ENCODE results near the gene ZNF385A.

Gene ZNF385A

GRCh38 chr12:54413284-54414190 is 29.0 kb upstream of the ZNF385A start:
- TF ChIP-seq EZH2 (IDR thresholded peaks at IDR 0.05; ENCODE audit: borderline replicate concordance, low read depth, low read length, severe bottlenecking): no peak
- TF ChIP-seq CTCF (IDR thresholded peaks at IDR 0.05; ENCODE audit: borderline replicate concordance, extremely low read depth, low read length, poor library complexity, severe bottlenecking): no peak
- peaks cover 70% of the 10 kb centered on the region for H3K79me2 ChIP-seq (ENCODE audit: insufficient read depth, low read length)
- peak; percentile 94 for ATAC-seq (ENCODE audit: insufficient read depth, low read depth)
- H3K9me3 ChIP-seq (ENCODE audit: insufficient read depth, low read length, severe bottlenecking): no peaks in the 10 kb centered on the region
- peak; percentile 94 for DNase-seq
- H3K36me3 ChIP-seq (ENCODE audit: insufficient read depth, low read length): peaks cover 29% of the 10 kb centered on the region
- H3K9ac ChIP-seq (ENCODE audit: low read depth, low read length): peak overlapping the region; percentile 39
- H4K20me1 ChIP-seq (ENCODE audit: insufficient read depth, low read length): no peaks in the 10 kb centered on the region
- no peaks in the 10 kb centered on the region for H3K27me3 ChIP-seq (ENCODE audit: insufficient read depth, low read length, poor library complexity)
- H3K4me3 ChIP-seq (ENCODE audit: low read depth in 1 of 2, low read length in 2 of 2): peak overlapping the region in 1 of 2 experiments; percentile 42; a peak in 2 of 4 replicates
- peaks cover 61% of the 10 kb centered on the region for H3K4me1 ChIP-seq (ENCODE audit: insufficient read depth, low read length)
- H3K4me2 ChIP-seq (ENCODE audit: insufficient read depth, low read length): peak overlapping the region; percentile 59
- H2AFZ ChIP-seq (ENCODE audit: low read depth, low read length): peak overlapping the region; percentile 21; the same call in 1 of the 2 replicates
- H3K27ac ChIP-seq (ENCODE audit: low read length): peak overlapping the region; percentile 90

GRCh38 chr12:54412786-54413185 is 28.3 kb upstream of the ZNF385A start:
- ATAC-seq (ENCODE audit: insufficient read depth, low read depth): peak; percentile 15
- peaks cover 63% of the 10 kb centered on the region for H3K79me2 ChIP-seq (ENCODE audit: insufficient read depth, low read length)

GRCh38 chr12:54412348-54412747 is 27.8 kb upstream of the ZNF385A start:
- H3K4me3 ChIP-seq (ENCODE audit: low read depth in 1 of 2, low read length in 2 of 2): no peak overlapping the region
- peak overlapping the region; percentile 59 for H3K4me2 ChIP-seq (ENCODE audit: insufficient read depth, low read length)
- no peak overlapping the region for H2AFZ ChIP-seq (ENCODE audit: low read depth, low read length)
- peak overlapping the region; percentile 90 for H3K27ac ChIP-seq (ENCODE audit: low read length)
- no peaks in the 10 kb centered on the region for H4K20me1 ChIP-seq (ENCODE audit: insufficient read depth, low read length)
- no peaks in the 10 kb centered on the region for H3K9me3 ChIP-seq (ENCODE audit: insufficient read depth, low read length, severe bottlenecking)
- TF ChIP-seq EZH2 (IDR thresholded peaks at IDR 0.05; ENCODE audit: borderline replicate concordance, low read depth, low read length, severe bottlenecking) (no peak), CTCF (IDR thresholded peaks at IDR 0.05; ENCODE audit: borderline replicate concordance, extremely low read depth, low read length, poor library complexity, severe bottlenecking) (no peak)
- peaks cover 51% of the 10 kb centered on the region for H3K4me1 ChIP-seq (ENCODE audit: insufficient read depth, low read length)
- ATAC-seq (ENCODE audit: insufficient read depth, low read depth) (no peak), DNase-seq (no peak)
- peaks cover 39% of the 10 kb centered on the region for H3K36me3 ChIP-seq (ENCODE audit: insufficient read depth, low read length)
- peak overlapping the region; percentile 39 for H3K9ac ChIP-seq (ENCODE audit: low read depth, low read length)
- H3K79me2 ChIP-seq (ENCODE audit: insufficient read depth, low read length): peaks cover 59% of the 10 kb centered on the region
- no peaks in the 10 kb centered on the region for H3K27me3 ChIP-seq (ENCODE audit: insufficient read depth, low read length, poor library complexity)

More at GRCh38 chr12:54412786-54413185, 28.3 kb upstream of the ZNF385A start:
- H3K9me3 ChIP-seq (ENCODE audit: insufficient read depth, low read length, severe bottlenecking): no peaks in the 10 kb centered on the region
- H3K36me3 ChIP-seq (ENCODE audit: insufficient read depth, low read length): peaks cover 34% of the 10 kb centered on the region
- peak overlapping the region in 1 of 2 experiments; percentile 42; a peak in 2 of 4 replicates for H3K4me3 ChIP-seq (ENCODE audit: low read depth in 1 of 2, low read length in 2 of 2)
- no peaks in the 10 kb centered on the region for H4K20me1 ChIP-seq (ENCODE audit: insufficient read depth, low read length)
- peaks cover 55% of the 10 kb centered on the region for H3K4me1 ChIP-seq (ENCODE audit: insufficient read depth, low read length)
- no peaks in the 10 kb centered on the region for H3K27me3 ChIP-seq (ENCODE audit: insufficient read depth, low read length, poor library complexity)
- TF ChIP-seq CTCF (IDR thresholded peaks at IDR 0.05; ENCODE audit: borderline replicate concordance, extremely low read depth, low read length, poor library complexity, severe bottlenecking): no peak
- peak overlapping the region; percentile 39 for H3K9ac ChIP-seq (ENCODE audit: low read depth, low read length)
- H2AFZ ChIP-seq (ENCODE audit: low read depth, low read length): no peak overlapping the region
- H3K27ac ChIP-seq (ENCODE audit: low read length): peak overlapping the region; percentile 90
- DNase-seq: no peak
- H3K4me2 ChIP-seq (ENCODE audit: insufficient read depth, low read length): peak overlapping the region; percentile 59

Data from DND-41 (cell line).